Natural killer cell (primary cell): ENCODE measurements around the gene UNC50. TPM values are rescaled to one million over a fixed set of nuclear protein-coding genes. Genes with fewer than 3 reads are reported as not detected.

ENCODE experiments used
- ATAC-seq, 3 donors: fragments of 150-1000 bp in 2 of 3; fragments of 200-7000 bp in 1 of 3; cut with Tn5 transposase; 1 replicate in 1 of 3; 2 replicates in 2 of 3; pipeline ENCODE4 v1.10.0; 2021; ENCODE audit warnings: mild to moderate bottlenecking in 2 of 3, moderate library complexity in 2 of 3
- DNase-seq, 2 donors: peaks; one replicate each; pipeline versions ENCODE4 v3.0.0 to v3.0.0-alpha.2; 2013 to 2021; ENCODE audit warnings: mixed read lengths in 1 of 2
- H3K27ac ChIP-seq: one replicate; pipeline ENCODE4 v1.5.1; 2013; ENCODE audit warnings: mild to moderate bottlenecking, low read length
- H3K27me3 ChIP-seq: one replicate; pipeline ENCODE4 v1.6.1; 2013; ENCODE audit warnings: low read length; ENCODE audit not compliant: control insufficient read depth, insufficient read depth
- H3K36me3 ChIP-seq: one replicate; pipeline ENCODE4 v1.6.1; 2013; ENCODE audit warnings: low read length; ENCODE audit not compliant: control insufficient read depth, insufficient read depth
- H3K4me1 ChIP-seq: one replicate; pipeline ENCODE4 v1.6.1; 2013; ENCODE audit warnings: low read length; ENCODE audit not compliant: control insufficient read depth, insufficient read depth
- H3K4me3 ChIP-seq: one replicate; pipeline ENCODE4 v1.5.1; 2013; ENCODE audit warnings: low read length
- H3K9me3 ChIP-seq: one replicate; pipeline ENCODE4 v1.6.1; 2013; ENCODE audit warnings: low read length; ENCODE audit not compliant: control insufficient read depth, insufficient read depth
- H3K27ac Mint-ChIP-seq, 2 donors: one replicate each; pipeline ENCODE4 v1.8.0; 2022; ENCODE audit warnings: mild to moderate bottlenecking in 2 of 2, mixed read lengths in 2 of 2, moderate library complexity in 1 of 2
- H3K27me3 Mint-ChIP-seq, 2 donors: one replicate each; pipeline ENCODE4 v1.8.0; 2022; ENCODE audit warnings: low read depth in 2 of 2, mixed read lengths in 2 of 2
- H3K36me3 Mint-ChIP-seq: one replicate; pipeline ENCODE4 v1.8.0; 2022; ENCODE audit warnings: mixed read lengths
- H3K4me1 Mint-ChIP-seq, 2 donors: one replicate each; pipeline ENCODE4 v1.8.0; 2022; ENCODE audit warnings: mixed read lengths in 2 of 2
- H3K4me3 Mint-ChIP-seq: one replicate; pipeline ENCODE4 v1.8.0; 2022; ENCODE audit warnings: mild to moderate bottlenecking, moderate library complexity, mixed read lengths
- H3K9me3 Mint-ChIP-seq, 2 donors: one replicate each; pipeline ENCODE4 v1.8.0; 2022; ENCODE audit warnings: mixed read lengths in 2 of 2
- CTCF ChIP-seq: fragments of 200-600 bp; IDR thresholded peaks from one replicate; pipeline ENCODE4 v1.8.0; 2022; ENCODE audit warnings: antibody characterized with exemption
- WGBS: methylation state at CpG from one replicate; pipeline ENCODE4 v1.1.7; 2013; ENCODE audit warnings: missing lambda C conversion rate; ENCODE audit not compliant: insufficient coverage; 5-methylcytosine and 5-hydroxymethylcytosine counted together
- intact Hi-C: fragments of 100-400 bp; cut with micrococcal nuclease; formaldehyde crosslinking; loops from one replicate; pipeline ENCODE4 v1.14.2; 2022
- total RNA-seq, 4 donors: library from RNA; stranded (reverse); fragments of 120-200 nt in 1 of 4; gene quantifications; one replicate each; pipeline versions ENCODE4 v1.2.3 to v1.2.4, GENCODE V29; 2013 to 2022

The UNC50 gene, protein sequence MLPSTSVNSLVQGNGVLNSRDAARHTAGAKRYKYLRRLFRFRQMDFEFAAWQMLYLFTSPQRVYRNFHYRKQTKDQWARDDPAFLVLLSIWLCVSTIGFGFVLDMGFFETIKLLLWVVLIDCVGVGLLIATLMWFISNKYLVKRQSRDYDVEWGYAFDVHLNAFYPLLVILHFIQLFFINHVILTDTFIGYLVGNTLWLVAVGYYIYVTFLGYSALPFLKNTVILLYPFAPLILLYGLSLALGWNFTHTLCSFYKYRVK
- total RNA-seq = 10 to 100 TPM; 30.8 to 40.5 (median 32.1) TPM
- total RNA-seq (2013) = 54.5 TPM

DNA sequence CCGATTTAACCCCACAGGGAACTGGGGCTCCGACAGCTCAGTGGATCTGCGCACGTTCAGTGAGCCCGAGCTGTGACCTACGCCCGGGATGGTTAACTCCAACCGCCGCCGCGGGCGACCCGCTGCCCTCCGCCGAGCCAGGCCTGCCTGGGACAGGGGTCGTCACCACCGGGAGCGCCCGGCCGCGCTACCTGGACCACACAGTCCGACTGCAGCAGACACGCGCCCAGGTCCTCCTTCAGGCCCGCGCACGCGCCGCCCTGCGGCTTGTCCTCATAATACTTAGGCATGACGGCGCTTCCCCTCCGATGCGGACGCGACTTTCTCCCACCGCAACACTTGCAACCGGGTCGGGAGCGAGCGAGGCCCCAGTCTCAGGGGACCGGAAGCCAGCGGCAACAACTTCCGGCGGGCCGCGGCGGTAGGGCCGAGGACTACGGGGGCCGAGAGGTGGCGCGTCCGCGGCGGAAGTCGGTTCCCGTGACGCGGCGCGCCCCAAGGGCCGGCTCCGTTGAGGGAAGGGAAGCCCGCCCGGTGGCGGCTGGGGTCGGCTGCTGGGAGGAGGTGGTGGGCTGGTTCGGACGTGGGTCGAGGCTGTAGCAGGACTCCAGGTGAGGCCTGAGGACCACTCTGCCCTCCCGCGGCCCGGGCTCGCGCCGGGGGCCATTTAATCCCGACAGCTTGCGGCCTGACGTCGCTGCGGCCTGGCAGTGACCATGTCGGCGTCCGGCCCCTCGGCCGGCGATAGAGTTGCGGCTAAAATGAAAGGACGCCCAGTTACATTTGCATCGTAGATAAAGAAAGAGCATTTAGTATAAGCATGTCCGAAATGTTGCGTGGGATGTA, at the start of gene UNC50, which contains the start of gene COA5:
UNC50 (plus strand) TSS at position 474 of the 846 bp plus-strand sequence. CDS start 1,171 bp downstream, outside the sequence.
COA5 (minus strand) TSS at position 397 of the 846 bp plus-strand sequence; CDS start at position 290, 107 bp downstream.
- Mint-ChIP-seq H3K27me3 (no peaks in the 10 kb centered on the region), H3K36me3 (peaks cover 4% of the 10 kb centered on the region), H3K4me3 (peak within 1 kb of the TSS; percentile 97), H3K27ac (peak within 1 kb of the TSS; percentile 88 to 97), H3K9me3 (no peaks in the 10 kb centered on the region), H3K4me1 (peaks cover 67 to 72% of the 10 kb centered on the region in 2 donors)
- ATAC-seq (peak; percentile 89 to 95 (median 93)), DNase-seq (peak; percentile 91 to 94)
- intact Hi-C loops = loop anchor here (1.0 kb wide), 1 partner anchor 26 kb away; no protein-coding TSS in a partner anchor
- TF ChIP-seq CTCF = no peak
- Histone ChIP-seq H3K9me3 (no peaks in the 10 kb centered on the region), H3K4me1 (peaks cover 32% of the 10 kb centered on the region), H3K27me3 (no peaks in the 10 kb centered on the region), H3K4me3 (peak within 1 kb of the TSS; percentile 98), H3K27ac (peak within 1 kb of the TSS; percentile 96), H3K36me3 (peaks cover 30% of the 10 kb centered on the region)
- under 1% methylated on average over 93 of the region's 93 CpGs for WGBS

DNA sequence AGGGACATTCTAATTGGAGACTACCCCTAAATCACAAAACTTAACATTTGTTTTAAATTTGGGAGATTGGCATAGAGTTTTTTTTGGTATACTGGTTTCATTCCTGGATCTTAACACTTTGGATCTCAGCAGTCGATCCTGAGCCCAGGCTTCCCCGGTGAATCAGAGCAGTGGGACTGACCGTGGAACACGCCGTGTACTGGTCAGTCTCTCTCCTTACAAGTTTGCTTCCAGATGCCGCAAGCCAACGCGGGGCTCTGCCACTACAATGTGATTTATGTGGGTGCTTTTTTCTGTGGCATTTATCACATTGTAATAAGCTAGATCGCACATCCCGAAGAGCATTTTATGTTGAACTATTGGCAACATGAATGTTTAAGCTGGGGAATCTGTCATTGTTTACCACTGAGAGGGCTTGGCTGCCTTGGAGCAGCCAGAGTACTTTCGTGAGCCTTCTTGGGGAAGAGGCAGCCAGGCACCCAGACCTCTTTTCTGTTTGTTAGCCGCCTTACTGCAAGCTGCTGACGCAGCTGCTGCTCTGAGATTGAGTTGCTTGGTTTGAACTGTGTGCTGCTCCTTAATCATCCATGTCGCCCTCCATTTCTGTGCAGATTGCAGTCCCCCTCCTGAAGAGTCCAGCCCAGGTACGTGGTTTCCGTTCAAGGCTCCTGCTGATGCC, 49.4 kb upstream of the UNC50 start:
- H3K27me3 ChIP-seq = no peaks in the 10 kb centered on the region
- ATAC-seq = no peak
- peak overlapping the region; percentile 5 for H3K27ac ChIP-seq
- 94% methylated on average over 16 of the region's 16 CpGs for WGBS
- Mint-ChIP-seq H3K36me3 (peaks cover 17% of the 10 kb centered on the region), H3K27me3 (no peaks in the 10 kb centered on the region), H3K4me3 (peak overlapping the region; percentile 65), H3K4me1 (peaks cover 45 to 52% of the 10 kb centered on the region in 2 donors), H3K27ac (peak overlapping the region; percentile 82 to 85), H3K9me3 (no peaks in the 10 kb centered on the region)
- intact Hi-C loops = no loop called here
- H3K4me1 ChIP-seq = peaks cover 30% of the 10 kb centered on the region
- no peak for DNase-seq
- H3K9me3 ChIP-seq = no peaks in the 10 kb centered on the region
- no peak overlapping the region for H3K4me3 ChIP-seq
- no peak for TF ChIP-seq CTCF
- peaks cover 85% of the 10 kb centered on the region for H3K36me3 ChIP-seq

DNA sequence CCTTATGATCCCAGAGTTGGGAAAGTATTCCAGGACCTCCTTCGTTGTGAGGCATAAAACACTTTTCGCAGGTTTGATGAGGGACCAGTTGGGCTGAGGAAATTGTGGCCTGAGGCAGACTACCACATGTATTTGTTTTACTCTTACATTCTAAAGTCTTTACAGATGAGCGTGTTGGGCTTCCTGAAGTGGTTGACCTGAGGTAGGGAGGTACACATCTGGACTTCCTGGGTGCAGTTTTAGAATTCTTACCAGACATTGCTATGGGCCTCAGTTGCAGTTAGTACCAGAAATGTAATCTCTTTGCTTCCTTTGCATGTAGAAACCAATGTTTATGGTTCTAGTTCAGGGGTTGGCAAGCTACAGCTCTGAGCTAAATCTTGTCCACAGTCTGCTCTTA, 48.8 kb upstream of the UNC50 start:
- H3K9me3 Mint-ChIP-seq = no peaks in the 10 kb centered on the region
- H3K4me3 Mint-ChIP-seq = peak overlapping the region; percentile 65
- WGBS = 28% methylated on average over 2 of the region's 3 CpGs
- peaks cover 45 to 51% of the 10 kb centered on the region in 2 donors for H3K4me1 Mint-ChIP-seq
- Histone ChIP-seq H3K36me3 (peaks cover 84% of the 10 kb centered on the region), H3K4me1 (peaks cover 30% of the 10 kb centered on the region), H3K27ac (peak overlapping the region; percentile 5), H3K27me3 (no peaks in the 10 kb centered on the region), H3K9me3 (no peaks in the 10 kb centered on the region), H3K4me3 (no peak overlapping the region)
- intact Hi-C loops = no loop called here
- H3K27ac Mint-ChIP-seq = peak overlapping the region; percentile 82 to 85
- no peak for DNase-seq
- no peaks in the 10 kb centered on the region for H3K27me3 Mint-ChIP-seq
- no peak for TF ChIP-seq CTCF
- H3K36me3 Mint-ChIP-seq = peaks cover 17% of the 10 kb centered on the region
- ATAC-seq = peak in 1 of 3 donors; percentile 52
